T-cell (primary cell): Measurements from ENCODE around the gene ZDHHC6. TPM values are rescaled to one million over a fixed set of nuclear protein-coding genes. Genes with fewer than 3 reads are reported as not detected.
"Not testable (repeated sequence)": the region's sequence is repeated elsewhere in the genome, so short reads cannot be mapped to it uniquely, and the experiment has no call there.

Experiments used
- ATAC-seq, 4 experiments: fragments of 200-7000 bp in 3 of 4; fragments of 150-1000 bp in 1 of 4; cut with Tn5 transposase; replicated peaks in 1 of 4; 1 replicate in 3 of 4; 2 replicates in 1 of 4; pipeline ENCODE4 v1.10.0; 2021; ENCODE audit warnings: moderate library complexity in 3 of 4, mild to moderate bottlenecking in 2 of 4, moderate number of reproducible peaks in 1 of 4
- CTCF ChIA-PET, 2 donors: fragments of 300-600 bp; sonication (Branson Sonifier 250); formaldehyde crosslinking; loops; one replicate each; lab custom pipeline; 2022; ENCODE audit warnings: antibody characterized with exemption in 2 of 2; lab: Charles Lee
- POLR2A ChIA-PET, 2 donors: fragments of 300-600 bp; sonication (Branson Sonifier 250); formaldehyde crosslinking; loops; one replicate each; lab custom pipeline; 2022; ENCODE audit warnings: antibody characterized with exemption in 2 of 2; lab: Charles Lee
- DNase-seq, 35 experiments: peaks; one replicate each; pipeline versions ENCODE4 v3.0.0 to v3.0.0-alpha.2; 2013 to 2023
- H3K27ac ChIP-seq: one replicate; pipeline ENCODE4 v1.5.1; 2013; ENCODE audit warnings: low read length
- H3K27me3 ChIP-seq, 2 experiments: replicated peaks in 1 of 2; 1 replicate in 1 of 2; 2 replicates in 1 of 2; pipeline versions ENCODE4 v1.6.1 to v1.7.0; 2013; ENCODE audit warnings: low read length in 1 of 2, mixed read lengths in 1 of 2; ENCODE audit not compliant: control insufficient read depth in 2 of 2, insufficient read depth in 2 of 2; ENCODE audit errors: extremely low read depth in 1 of 2
- H3K36me3 ChIP-seq, 2 donors: 1 replicate in 1 of 2; 2 replicates in 1 of 2; pipeline versions ENCODE4 v1.6.1 to v1.7.0; 2013; ENCODE audit warnings: low read length in 1 of 2; ENCODE audit not compliant: control insufficient read depth in 2 of 2, insufficient read depth in 1 of 2; ENCODE audit errors: extremely low read depth in 1 of 2
- H3K4me1 ChIP-seq, 2 experiments: 1 replicate in 1 of 2; 2 replicates in 1 of 2; pipeline versions ENCODE4 v1.6.1 to v1.7.0; 2013; ENCODE audit warnings: low read length in 2 of 2, mixed read lengths in 1 of 2; ENCODE audit not compliant: insufficient read depth in 2 of 2, control insufficient read depth in 1 of 2; ENCODE audit errors: extremely low read depth in 1 of 2
- H3K4me3 ChIP-seq, 2 donors: 1 replicate in 1 of 2; 2 replicates in 1 of 2; pipeline versions ENCODE4 v1.5.1 to v1.7.0; 2013; ENCODE audit warnings: mild to moderate bottlenecking in 2 of 2, low read length in 1 of 2, moderate library complexity in 1 of 2; ENCODE audit not compliant: control insufficient read depth in 1 of 2; ENCODE audit errors: extremely low read depth in 1 of 2
- H3K9me3 ChIP-seq: 2 replicates; pipeline ENCODE4 v1.7.0; 2013
- H3K27ac Mint-ChIP-seq, 2 donors: one replicate each; pipeline ENCODE4 v1.8.0; 2020 to 2021; ENCODE audit warnings: mild to moderate bottlenecking in 2 of 2, mixed read lengths in 2 of 2
- H3K27me3 Mint-ChIP-seq, 2 donors: one replicate each; pipeline ENCODE4 v1.8.0; 2021 to 2022; ENCODE audit warnings: mixed read lengths in 2 of 2
- H3K36me3 Mint-ChIP-seq: one replicate; pipeline ENCODE4 v1.8.0; 2021; ENCODE audit warnings: mixed read lengths
- H3K4me1 Mint-ChIP-seq, 3 donors: one replicate each; pipeline ENCODE4 v1.8.0; 2020 to 2022; ENCODE audit warnings: mixed read lengths in 3 of 3, mild to moderate bottlenecking in 1 of 3
- H3K4me3 Mint-ChIP-seq, 3 donors: one replicate each; pipeline ENCODE4 v1.8.0; 2020 to 2022; ENCODE audit warnings: mild to moderate bottlenecking in 3 of 3, mixed read lengths in 3 of 3, moderate library complexity in 3 of 3
- H3K9me3 Mint-ChIP-seq, 3 donors: one replicate each; pipeline ENCODE4 v1.8.0; 2020 to 2022; ENCODE audit warnings: mixed read lengths in 3 of 3
- WGBS: methylation state at CpG from one replicate; pipeline ENCODE4 v1.1.5; 2013; ENCODE audit warnings: missing lambda C conversion rate; ENCODE audit not compliant: insufficient coverage; 5-methylcytosine and 5-hydroxymethylcytosine counted together
- total RNA-seq, 35 experiments: library from RNA in 6 of 35; stranded (reverse) in 6 of 35; fragments of 120-200 nt in 1 of 35; gene quantifications; one replicate each; pipeline versions ENCODE4 v1.2.1 to v1.2.4 and lab custom pipeline; 2013 to 2026

The ZDHHC6 gene
- total RNA-seq, 5 donors from 2014 or later (not counting 1 experiment from before 2014, with no cell fraction given): 39.4 to 51.4 (median 45.9) TPM

GRCh38 chr10:112465299-112465883 lies 18.7 kb upstream of the ZDHHC6 start:
- Histone ChIP-seq H3K36me3 (peaks cover 5 to 46% of the 10 kb centered on the region in 2 donors), H3K4me1 (no peaks in the 10 kb centered on the region), H3K9me3 (no peaks in the 10 kb centered on the region), H3K27me3 (no peaks in the 10 kb centered on the region), H3K4me3 (no peak overlapping the region), H3K27ac (no peak overlapping the region)
- ChIA-PET CTCF (interaction anchor here in 1 of 2 donors (1.9 kb wide), 1 partner anchor 7 kb away, joined by 11 read pairs; no protein-coding TSS in a partner anchor), POLR2A (no interaction called here)
- Mint-ChIP-seq H3K9me3 (no peaks in the 10 kb centered on the region), H3K27ac (no peak overlapping the region), H3K4me3 (no peak overlapping the region), H3K36me3 (peaks cover 36% of the 10 kb centered on the region), H3K4me1 (peaks cover 0 to 2% (median 0%) of the 10 kb centered on the region in 3 donors), H3K27me3 (no peaks in the 10 kb centered on the region)
- no peak for ATAC-seq
- WGBS: no CpG with 5 or more reads among the region's 3 CpGs
- DNase-seq: no peak

- DNase-seq, H3K27ac ChIP-seq, H3K27me3 ChIP-seq, POLR2A ChIA-PET, H3K4me3 Mint-ChIP-seq, H3K27me3 Mint-ChIP-seq, H3K4me3 ChIP-seq, H3K9me3 Mint-ChIP-seq, H3K9me3 ChIP-seq, ATAC-seq, H3K4me1 Mint-ChIP-seq, H3K27ac Mint-ChIP-seq, H3K4me1 ChIP-seq: not testable (repeated sequence)
- H3K36me3 ChIP-seq: peaks cover 5 to 43% of the 10 kb centered on the region in 2 donors
- peaks cover 36% of the 10 kb centered on the region for H3K36me3 Mint-ChIP-seq
- CTCF ChIA-PET: interaction anchor here (0.6 to 1.9 kb wide), 2 partner anchors 8 to 321 kb away, joined by 4 to 11 read pairs; no protein-coding TSS in a partner anchor
- WGBS: 100% methylated on average over 3 of the region's 5 CpGs
These were observed 17.4 kb upstream of the ZDHHC6 start for GRCh38 chr10:112464074-112464473.

- Mint-ChIP-seq H3K4me1 (peaks cover 13 to 17% (median 14%) of the 10 kb centered on the region in 3 donors), H3K27me3 (no peaks in the 10 kb centered on the region), H3K36me3 (peaks cover 27% of the 10 kb centered on the region), H3K9me3 (no peaks in the 10 kb centered on the region), H3K4me3 (no peak overlapping the region), H3K27ac (no peak overlapping the region)
- DNase-seq (no peak), ATAC-seq (no peak)
- POLR2A ChIA-PET: no interaction called here
- Histone ChIP-seq H3K27me3 (no peaks in the 10 kb centered on the region), H3K27ac (no peak overlapping the region), H3K4me3 (no peak overlapping the region), H3K4me1 (no peaks in the 10 kb centered on the region), H3K9me3 (no peaks in the 10 kb centered on the region), H3K36me3 (peaks cover 5 to 34% of the 10 kb centered on the region in 2 donors)
- CTCF ChIA-PET: interaction anchor here in 1 of 2 donors (1.0 kb wide), 1 partner anchor 11 kb away, joined by 4 read pairs; no protein-coding TSS in a partner anchor
- WGBS: 93% methylated on average over 3 of the region's 4 CpGs
These were observed 14.5 kb upstream of the ZDHHC6 start for GRCh38 chr10:112461029-112461887.

GRCh38 chr10:112460366-112460765 lies 13.7 kb upstream of the ZDHHC6 start:
- Histone ChIP-seq H3K27ac (no peak overlapping the region), H3K4me1 (no peaks in the 10 kb centered on the region), H3K27me3 (no peaks in the 10 kb centered on the region), H3K36me3 (peaks cover 5 to 26% of the 10 kb centered on the region in 2 donors), H3K4me3 (no peak overlapping the region), H3K9me3 (no peaks in the 10 kb centered on the region)
- no CpG with 5 or more reads among the region's 2 CpGs for WGBS
- no peaks in the 10 kb centered on the region for H3K9me3 Mint-ChIP-seq
- ChIA-PET POLR2A (interaction anchor here in 1 of 2 donors (0.5 kb wide), 1 partner anchor 73 kb away, joined by 3 read pairs; no protein-coding TSS in a partner anchor), CTCF (interaction anchor here (0.5 to 0.7 kb wide), 2 partner anchors 12 to 146 kb away, joined by 3 to 5 read pairs; no protein-coding TSS in a partner anchor)
- no peak overlapping the region for H3K27ac Mint-ChIP-seq
- H3K36me3 Mint-ChIP-seq: peaks cover 23% of the 10 kb centered on the region
- DNase-seq (no peak), ATAC-seq (no peak)
- peaks cover 17 to 20% (median 17%) of the 10 kb centered on the region in 3 donors for H3K4me1 Mint-ChIP-seq
- no peaks in the 10 kb centered on the region for H3K27me3 Mint-ChIP-seq
- no peak overlapping the region for H3K4me3 Mint-ChIP-seq

- H3K4me3 ChIP-seq: no peak overlapping the region
- H3K36me3 ChIP-seq: peaks cover 3 to 9% of the 10 kb centered on the region in 2 donors
- Mint-ChIP-seq H3K9me3 (no peaks in the 10 kb centered on the region), H3K36me3 (peaks cover 6% of the 10 kb centered on the region), H3K27me3 (no peaks in the 10 kb centered on the region), H3K4me1 (peaks cover 27 to 32% (median 32%) of the 10 kb centered on the region in 3 donors), H3K27ac (no peak overlapping the region), H3K4me3 (no peak overlapping the region)
- no peaks in the 10 kb centered on the region for H3K4me1 ChIP-seq
- 100% methylated on average over 1 of the region's 2 CpGs for WGBS
- no peaks in the 10 kb centered on the region for H3K9me3 ChIP-seq
- ChIA-PET POLR2A (interaction anchor here in 1 of 2 donors (0.5 kb wide), 1 partner anchor 1896 kb away, joined by 7 read pairs; no protein-coding TSS in a partner anchor), CTCF (interaction anchor here (0.6 to 1.5 kb wide), 4 partner anchors 22 to 1599 kb away, joined by 3 to 4 read pairs (median 4); no protein-coding TSS in a partner anchor)
- no peaks in the 10 kb centered on the region for H3K27me3 ChIP-seq
- H3K27ac ChIP-seq: no peak overlapping the region
- ATAC-seq: no peak
- no peak for DNase-seq
These were observed 9.8 kb upstream of the ZDHHC6 start for GRCh38 chr10:112456533-112456932.
